ENCODE results near the gene NCAPH2.

DNA sequence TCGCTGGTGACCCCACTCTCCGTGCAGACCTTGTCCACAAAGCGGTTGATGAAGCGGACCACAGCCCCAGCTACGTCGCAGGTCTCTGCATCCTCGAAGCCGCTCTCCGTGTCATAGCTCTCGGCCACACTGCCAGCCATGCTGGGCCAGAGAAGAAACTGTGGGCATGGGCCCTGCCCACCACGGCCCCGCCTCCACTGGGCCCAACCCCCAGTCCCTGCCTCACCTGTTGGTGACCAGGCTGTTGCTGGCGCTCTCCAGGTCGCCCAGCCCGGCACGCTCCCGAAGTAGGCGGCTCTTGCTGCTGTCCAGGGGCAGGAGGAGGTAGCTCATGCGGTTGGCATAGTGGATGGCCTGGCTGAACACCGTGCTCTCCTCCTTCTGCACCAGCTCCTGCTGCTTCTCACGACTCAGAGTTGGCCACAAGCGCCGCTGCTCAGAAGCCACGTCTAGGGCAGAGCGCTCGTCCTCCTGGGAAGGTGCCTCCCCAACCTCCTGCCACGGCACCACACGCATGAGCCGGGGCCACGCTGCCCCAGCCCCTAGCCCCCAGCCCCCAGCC is 46.0 kb upstream of the NCAPH2 start:
- TF ChIP-seq, protein P1, sequence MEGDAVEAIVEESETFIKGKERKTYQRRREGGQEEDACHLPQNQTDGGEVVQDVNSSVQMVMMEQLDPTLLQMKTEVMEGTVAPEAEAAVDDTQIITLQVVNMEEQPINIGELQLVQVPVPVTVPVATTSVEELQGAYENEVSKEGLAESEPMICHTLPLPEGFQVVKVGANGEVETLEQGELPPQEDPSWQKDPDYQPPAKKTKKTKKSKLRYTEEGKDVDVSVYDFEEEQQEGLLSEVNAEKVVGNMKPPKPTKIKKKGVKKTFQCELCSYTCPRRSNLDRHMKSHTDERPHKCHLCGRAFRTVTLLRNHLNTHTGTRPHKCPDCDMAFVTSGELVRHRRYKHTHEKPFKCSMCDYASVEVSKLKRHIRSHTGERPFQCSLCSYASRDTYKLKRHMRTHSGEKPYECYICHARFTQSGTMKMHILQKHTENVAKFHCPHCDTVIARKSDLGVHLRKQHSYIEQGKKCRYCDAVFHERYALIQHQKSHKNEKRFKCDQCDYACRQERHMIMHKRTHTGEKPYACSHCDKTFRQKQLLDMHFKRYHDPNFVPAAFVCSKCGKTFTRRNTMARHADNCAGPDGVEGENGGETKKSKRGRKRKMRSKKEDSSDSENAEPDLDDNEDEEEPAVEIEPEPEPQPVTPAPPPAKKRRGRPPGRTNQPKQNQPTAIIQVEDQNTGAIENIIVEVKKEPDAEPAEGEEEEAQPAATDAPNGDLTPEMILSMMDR (IDR thresholded peaks at IDR 0.05; ENCODE audit: control extremely low read depth in 1 of 3, insufficient read depth in 1 of 3, low read depth in 1 of 3, low read length in 3 of 3) = no peak
- no peak for TF ChIP-seq POLR2A (IDR thresholded peaks at IDR 0.05; ENCODE audit: control extremely low read depth in 1 of 2, low read depth in 2 of 2, low read length in 2 of 2)
- no peak for TF ChIP-seq POLR2AphosphoS5 (IDR thresholded peaks at IDR 0.05; ENCODE audit: low read depth, low read length)
- no peak for TF ChIP-seq TCF12 (IDR thresholded peaks at IDR 0.05; ENCODE audit: low read depth, low read length)
- no peak for TF ChIP-seq HDAC6 (IDR thresholded peaks at IDR 0.05; ENCODE audit: low read depth, low read length)
- TF ChIP-seq CEBPB (IDR thresholded peaks at IDR 0.05; ENCODE audit: low read depth, low read length) = no peak
- no peak for TF ChIP-seq ZNF274 (IDR thresholded peaks at IDR 0.05; ENCODE audit: borderline replicate concordance, extremely low read depth, low read length)
- TF ChIP-seq EZH2 (IDR thresholded peaks at IDR 0.05; ENCODE audit: low read depth, low read length, severe bottlenecking) = no peak
- no peak for TF ChIP-seq TAF7 (optimal IDR thresholded peaks at IDR 0.05; ENCODE audit: borderline replicate concordance, low read depth, low read length)
- TF ChIP-seq, protein P2, sequence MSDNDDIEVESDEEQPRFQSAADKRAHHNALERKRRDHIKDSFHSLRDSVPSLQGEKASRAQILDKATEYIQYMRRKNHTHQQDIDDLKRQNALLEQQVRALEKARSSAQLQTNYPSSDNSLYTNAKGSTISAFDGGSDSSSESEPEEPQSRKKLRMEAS (IDR thresholded peaks at IDR 0.05) = no peak

All from H1 (cell line).